ENCODE measurements around the gene EVC2. TPM values are rescaled to one million over a fixed set of nuclear protein-coding genes. Genes with fewer than 3 reads are reported as not detected.

EVC2 gene
- total and polyA plus RNA-seq, 2 of the 13 experiments (the other 11 are each of a cell fraction or from before 2014, with no cell fraction given), result not detected

DNA sequence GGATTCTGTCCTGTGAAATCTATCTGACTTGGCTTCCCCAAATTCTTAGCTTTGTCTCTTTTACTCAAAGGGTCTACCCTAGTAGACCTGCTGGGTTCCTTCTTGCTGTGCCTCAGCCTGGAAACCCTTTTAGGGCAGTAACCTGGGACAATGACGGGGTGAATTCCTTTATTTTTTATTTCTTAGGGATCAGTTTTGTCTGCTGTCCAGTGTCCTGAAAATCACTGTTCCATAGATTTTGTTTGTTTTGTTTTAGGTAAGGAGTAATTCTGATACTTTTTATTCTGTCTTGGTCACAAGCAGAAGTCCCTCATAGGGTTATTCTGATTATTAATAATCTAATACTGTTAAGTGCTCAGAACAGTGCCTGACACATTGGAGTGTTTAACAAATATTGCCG is 118.9 kb downstream of the EVC2 start:
- no peak for ATAC-seq
- FAIRE-seq, result no peak
- CTCF ChIA-PET (ENCODE audit: low intra/inter-chr PET ratio, low total read pairs), result no interaction called here

GRCh38 chr4:5588046-5588445 is 120.3 kb downstream of the EVC2 start:
- TF ChIP-seq ZNF317 (CRISPR knock-in tag; IDR thresholded peaks at IDR 0.05) (peak; percentile 91), HNRNPK (IDR thresholded peaks at IDR 0.05; ENCODE audit: low read depth, low read length, poor library complexity, severe bottlenecking) (no peak)
- ATAC-seq (no peak), FAIRE-seq (no peak), DNase-seq (ENCODE audit: low spot score) (no peak)
- Histone ChIP-seq H3K4me1 (ENCODE audit: insufficient read depth, low read length) (no peaks in the 10 kb centered on the region), H4K20me1 (ENCODE audit: insufficient read depth, low read length) (no peaks in the 10 kb centered on the region), H3K36me3 (replicated peaks in 1 of 2; ENCODE audit: control insufficient read depth in 1 of 2, insufficient read depth in 2 of 2, low read length in 2 of 2) (no peaks in the 10 kb centered on the region), H3K27me3 (ENCODE audit: control insufficient read depth in 1 of 2, insufficient read depth in 2 of 2, low read length in 2 of 2) (peaks cover 0 to 1% of the 10 kb centered on the region in 2 experiments; a peak in 1 of 5 replicates), H2AFZ (ENCODE audit: low read length) (no peak overlapping the region), H3K79me2 (ENCODE audit: insufficient read depth, low read length) (no peaks in the 10 kb centered on the region), H3K4me3 (replicated peaks in 1 of 3; ENCODE audit: insufficient read depth in 1 of 3, low read depth in 2 of 3, low read length in 3 of 3) (no peak overlapping the region), H3K9me3 (ENCODE audit: low read length) (no peaks in the 10 kb centered on the region; the same call in 1 of the 2 replicates), H3K27ac (ENCODE audit: extremely low read length, insufficient read depth, low read length) (no peak overlapping the region), H3K4me2 (ENCODE audit: low read depth, low read length) (no peak overlapping the region), H3K9ac (ENCODE audit: insufficient read depth, low read depth, low read length) (no peak overlapping the region)
- ChIA-PET POLR2A (no interaction called here), CTCF (ENCODE audit: low intra/inter-chr PET ratio, low total read pairs) (no interaction called here)
- no TSS peak for BruUV-seq (replicated peaks)
- in situ Hi-C loops (cut with HindIII; ENCODE audit: extremely low pct_ligation_motif_present, low pct_unique_long_range_greater_than_20kb) (no loop called here), intact Hi-C loops (cut with micrococcal nuclease; ENCODE audit: unreplicated experiment) (no loop called here)
- WGBS (ENCODE audit: low lambda C conversion rate), result 3% methylated on average over 1 of the region's 1 CpG

More for the DNA sequence above, 118.9 kb downstream of the EVC2 start:
- Histone ChIP-seq H3K9ac (ENCODE audit: insufficient read depth, low read depth, low read length) (no peak overlapping the region), H3K79me2 (ENCODE audit: insufficient read depth, low read length) (no peaks in the 10 kb centered on the region), H3K4me2 (ENCODE audit: low read depth, low read length) (no peak overlapping the region), H2AFZ (ENCODE audit: low read length) (no peak overlapping the region), H3K36me3 (replicated peaks in 1 of 2; ENCODE audit: control insufficient read depth in 1 of 2, insufficient read depth in 2 of 2, low read length in 2 of 2) (no peaks in the 10 kb centered on the region), H4K20me1 (ENCODE audit: insufficient read depth, low read length) (no peaks in the 10 kb centered on the region), H3K27ac (ENCODE audit: extremely low read length, insufficient read depth, low read length) (no peak overlapping the region), H3K4me1 (ENCODE audit: insufficient read depth, low read length) (no peaks in the 10 kb centered on the region), H3K9me3 (ENCODE audit: low read length) (no peaks in the 10 kb centered on the region; the same call in 1 of the 2 replicates), H3K27me3 (ENCODE audit: control insufficient read depth in 1 of 2, insufficient read depth in 2 of 2, low read length in 2 of 2) (peaks cover 0 to 1% of the 10 kb centered on the region in 2 experiments; a peak in 1 of 5 replicates), H3K4me3 (replicated peaks in 1 of 3; ENCODE audit: insufficient read depth in 1 of 3, low read depth in 2 of 3, low read length in 3 of 3) (no peak overlapping the region)
- WGBS (ENCODE audit: low lambda C conversion rate), result 0% methylated on average over 2 of the region's 2 CpGs
- BruUV-seq (replicated peaks), result no TSS peak
- intact Hi-C loops (cut with micrococcal nuclease; ENCODE audit: unreplicated experiment) (no loop called here), in situ Hi-C loops (cut with HindIII; ENCODE audit: extremely low pct_ligation_motif_present, low pct_unique_long_range_greater_than_20kb) (no loop called here)
- DNase-seq (ENCODE audit: low spot score), result no peak
- TF ChIP-seq, protein P1, sequence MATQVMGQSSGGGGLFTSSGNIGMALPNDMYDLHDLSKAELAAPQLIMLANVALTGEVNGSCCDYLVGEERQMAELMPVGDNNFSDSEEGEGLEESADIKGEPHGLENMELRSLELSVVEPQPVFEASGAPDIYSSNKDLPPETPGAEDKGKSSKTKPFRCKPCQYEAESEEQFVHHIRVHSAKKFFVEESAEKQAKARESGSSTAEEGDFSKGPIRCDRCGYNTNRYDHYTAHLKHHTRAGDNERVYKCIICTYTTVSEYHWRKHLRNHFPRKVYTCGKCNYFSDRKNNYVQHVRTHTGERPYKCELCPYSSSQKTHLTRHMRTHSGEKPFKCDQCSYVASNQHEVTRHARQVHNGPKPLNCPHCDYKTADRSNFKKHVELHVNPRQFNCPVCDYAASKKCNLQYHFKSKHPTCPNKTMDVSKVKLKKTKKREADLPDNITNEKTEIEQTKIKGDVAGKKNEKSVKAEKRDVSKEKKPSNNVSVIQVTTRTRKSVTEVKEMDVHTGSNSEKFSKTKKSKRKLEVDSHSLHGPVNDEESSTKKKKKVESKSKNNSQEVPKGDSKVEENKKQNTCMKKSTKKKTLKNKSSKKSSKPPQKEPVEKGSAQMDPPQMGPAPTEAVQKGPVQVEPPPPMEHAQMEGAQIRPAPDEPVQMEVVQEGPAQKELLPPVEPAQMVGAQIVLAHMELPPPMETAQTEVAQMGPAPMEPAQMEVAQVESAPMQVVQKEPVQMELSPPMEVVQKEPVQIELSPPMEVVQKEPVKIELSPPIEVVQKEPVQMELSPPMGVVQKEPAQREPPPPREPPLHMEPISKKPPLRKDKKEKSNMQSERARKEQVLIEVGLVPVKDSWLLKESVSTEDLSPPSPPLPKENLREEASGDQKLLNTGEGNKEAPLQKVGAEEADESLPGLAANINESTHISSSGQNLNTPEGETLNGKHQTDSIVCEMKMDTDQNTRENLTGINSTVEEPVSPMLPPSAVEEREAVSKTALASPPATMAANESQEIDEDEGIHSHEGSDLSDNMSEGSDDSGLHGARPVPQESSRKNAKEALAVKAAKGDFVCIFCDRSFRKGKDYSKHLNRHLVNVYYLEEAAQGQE (IDR thresholded peaks at IDR 0.05; ENCODE audit: borderline replicate concordance in 1 of 2, low read depth in 1 of 2, low read length in 2 of 2), result 0 out of 4 replicates have a peak, but pooled peaks of 1 of the 2 experiments have one; percentile 45
- TF ChIP-seq ASH2L (IDR thresholded peaks at IDR 0.05; ENCODE audit: insufficient read length, low read depth, low read length), result no peak
- POLR2A ChIA-PET, result no interaction called here
